Measurements from ENCODE around the gene ABCA9.
"Not testable (repeated sequence)": the region's sequence is repeated elsewhere in the genome, so short reads cannot be mapped to it uniquely, and the experiment has no call there.

The ABCA9 gene

GRCh38 chr17:69060822-69061221 lies at the start of gene ABCA9:
ABCA9 (minus strand) TSS chr17:69060927; CDS start chr17:69051126, 9,801 bp downstream.
- DNase-seq (ENCODE audit: low spot score): no peak

GRCh38 chr17:69105907-69106730 lies 45.4 kb upstream of the ABCA9 start:
- no peak for DNase-seq (ENCODE audit: low spot score)

- no peak for DNase-seq (ENCODE audit: low spot score)
These were observed 43.0 kb upstream of the ABCA9 start for GRCh38 chr17:69103557-69104233.

- DNase-seq (ENCODE audit: low spot score): no peak
These were observed 37.9 kb upstream of the ABCA9 start for GRCh38 chr17:69098625-69099024.

GRCh38 chr17:69096541-69096940 lies 35.8 kb upstream of the ABCA9 start:
- DNase-seq (ENCODE audit: low spot score): no peak

- DNase-seq (ENCODE audit: low spot score): no peak
These were observed 33.3 kb upstream of the ABCA9 start for GRCh38 chr17:69093995-69094394.

- DNase-seq (ENCODE audit: low spot score): no peak
These were observed 32.6 kb upstream of the ABCA9 start for GRCh38 chr17:69093279-69093789.

- no peak for DNase-seq (ENCODE audit: low spot score)
These were observed 29.6 kb upstream of the ABCA9 start for GRCh38 chr17:69090365-69090764.

- no peak for DNase-seq (ENCODE audit: low spot score)
These were observed 28.0 kb upstream of the ABCA9 start for GRCh38 chr17:69088643-69089200.

GRCh38 chr17:69086641-69087040 lies 25.9 kb upstream of the ABCA9 start:
- DNase-seq (ENCODE audit: low spot score): no peak

- no peak for DNase-seq (ENCODE audit: low spot score)
These were observed 24.2 kb upstream of the ABCA9 start for GRCh38 chr17:69084911-69085310.

GRCh38 chr17:69082696-69083095 lies 22.0 kb upstream of the ABCA9 start:
- DNase-seq (ENCODE audit: low spot score): no peak

- DNase-seq (ENCODE audit: low spot score): no peak
These were observed 18.1 kb upstream of the ABCA9 start for GRCh38 chr17:69078864-69079263.

GRCh38 chr17:69075823-69076222 lies 15.1 kb upstream of the ABCA9 start:
- DNase-seq (ENCODE audit: low spot score): no peak

GRCh38 chr17:69073392-69073791 lies 12.7 kb upstream of the ABCA9 start:
- not testable (repeated sequence) for DNase-seq (ENCODE audit: low spot score)

- not testable (repeated sequence) for DNase-seq (ENCODE audit: low spot score)
These were observed 12.1 kb upstream of the ABCA9 start for GRCh38 chr17:69072803-69073256.

- DNase-seq (ENCODE audit: low spot score): not testable (repeated sequence)
These were observed 10.5 kb upstream of the ABCA9 start for GRCh38 chr17:69071233-69071586.

GRCh38 chr17:69070378-69071232 lies 9.9 kb upstream of the ABCA9 start:
- not testable (repeated sequence) for DNase-seq (ENCODE audit: low spot score)

- no peak for DNase-seq (ENCODE audit: low spot score)
These were observed 8.6 kb upstream of the ABCA9 start for GRCh38 chr17:69069226-69069750.

GRCh38 chr17:69067274-69068047 lies 6.7 kb upstream of the ABCA9 start:
- DNase-seq (ENCODE audit: low spot score): no peak

- no peak for DNase-seq (ENCODE audit: low spot score)
These were observed 5.8 kb upstream of the ABCA9 start for GRCh38 chr17:69066482-69066881.

Data from activated CD4-positive, alpha-beta T cell treated with anti-CD3 and anti-CD28 coated beads, Interleukin-2, Interleukin-4, amounts not matched to agents 100 ng/mL and 50 ng/mL, durations not matched to agents 16 hours and 8 hours (primary cell).